ENCODE data around the gene GLIPR1.

DNA sequence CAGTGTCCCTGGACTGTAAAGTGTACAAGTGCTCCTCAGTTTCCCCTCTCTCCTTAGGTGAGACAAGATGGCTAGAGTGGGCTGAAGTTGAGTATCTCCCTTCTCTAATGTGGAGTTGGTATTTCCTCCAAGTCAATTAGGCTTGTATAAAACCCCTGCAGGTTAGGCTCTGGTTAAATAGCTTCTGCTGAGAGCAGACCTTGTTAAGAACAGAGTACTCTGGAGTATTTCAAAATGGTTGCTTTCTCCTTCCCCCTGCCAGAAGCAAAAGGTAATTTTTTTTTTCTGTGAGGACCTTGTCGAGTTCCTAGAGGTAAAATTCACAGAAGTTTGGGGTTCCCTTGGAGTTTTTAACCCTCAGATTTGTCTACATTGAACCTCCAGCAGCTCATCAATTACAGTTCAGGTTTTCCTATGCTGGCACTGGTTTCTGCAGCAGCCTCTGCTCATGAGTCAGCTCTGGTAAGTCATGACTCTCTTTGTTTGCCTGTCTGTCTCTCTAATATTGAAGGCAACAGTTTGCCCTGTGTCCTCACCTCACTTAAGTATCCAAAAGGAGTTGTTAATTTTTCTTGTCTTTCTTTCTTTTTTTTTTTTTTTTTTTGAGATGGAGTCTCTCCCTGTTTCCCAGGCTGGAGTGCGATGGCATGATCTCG lies 27.8 kb upstream of the GLIPR1 start:
- no peak for TF ChIP-seq CTCF (IDR thresholded peaks at IDR 0.05; ENCODE audit: low read length)
- TF ChIP-seq EZH2 (IDR thresholded peaks at IDR 0.05; ENCODE audit: borderline replicate concordance, low read length), result no peak
